IMR-90 (cell line): Measurements from ENCODE around the gene OR7G3. TPM values are rescaled to one million over a fixed set of nuclear protein-coding genes. Genes with fewer than 3 reads are reported as not detected.

ENCODE experiments used
- ATAC-seq: fragments of 200-7000 bp; cut with Tn5 transposase; 2 replicates; pipeline ENCODE4 v1.9.1; 2020; ENCODE audit warnings: low read depth, mild to moderate bottlenecking, moderate library complexity
- Bru-seq: library from RNA; stranded (reverse); fragments of 400-500 nt; gene quantifications from one replicate; lab custom pipeline; 2021; lab: Mats Ljungman, UMichigan
- BruChase-seq, 2 experiments: library from RNA; stranded (reverse); fragments of 400-500 nt; gene quantifications; one replicate each; lab custom pipeline; 2021; lab: Mats Ljungman, UMichigan
- BruUV-seq: library from RNA; stranded (reverse); fragments of 400-500 nt; replicated peaks from 2 replicates; lab custom pipeline; 2021; lab: Mats Ljungman, UMichigan
- CTCF ChIA-PET: fragments of 300-600 bp; formaldehyde crosslinking; extraction: SDS; loops from one replicate; lab custom pipeline; 2021; ENCODE audit warnings: antibody characterized with exemption; lab: Yijun Ruan, JAX
- POLR2A ChIA-PET: fragments of 300-600 bp; sonication (Branson Sonifier 250); formaldehyde crosslinking; loops from one replicate; lab custom pipeline; 2022; ENCODE audit warnings: antibody characterized with exemption; ENCODE audit not compliant: unreplicated experiment; lab: Charles Lee
- DNase-seq: peaks from one replicate; pipeline ENCODE4 v3.0.0; 2013
- H2AFZ ChIP-seq: replicated peaks from 2 replicates; pipeline ENCODE3; 2013; ENCODE audit warnings: low read length, mild to moderate bottlenecking; ENCODE audit not compliant: poor library complexity
- H2AK5ac ChIP-seq: 2 replicates; pipeline ENCODE4 v1.6.1; 2013; ENCODE audit warnings: low read depth, low read length, inconsistent platforms
- H2AK9ac ChIP-seq: replicated peaks from 2 replicates; pipeline ENCODE3; 2013; ENCODE audit warnings: mild to moderate bottlenecking, low read depth, low read length, moderate library complexity; ENCODE audit not compliant: poor library complexity
- H2BK120ac ChIP-seq: 2 replicates; pipeline ENCODE4 v1.6.1; 2013; ENCODE audit warnings: low read depth, low read length, inconsistent platforms
- H2BK15ac ChIP-seq: 3 replicates; pipeline ENCODE4 v1.6.1; 2013; ENCODE audit warnings: low read depth, low read length, inconsistent platforms
- H2BK20ac ChIP-seq: 2 replicates; pipeline ENCODE4 v1.6.1; 2013; ENCODE audit warnings: low read depth, mild to moderate bottlenecking, inconsistent platforms, low read length, moderate library complexity
- H2BK5ac ChIP-seq: 2 replicates; pipeline ENCODE4 v1.6.1; 2013; ENCODE audit warnings: mild to moderate bottlenecking, low read depth, low read length, inconsistent platforms; ENCODE audit not compliant: poor library complexity, severe bottlenecking
- H3K14ac ChIP-seq: replicated peaks from 2 replicates; pipeline ENCODE4 v1.6.1; 2013; ENCODE audit warnings: low read depth, low read length, inconsistent platforms
- H3K18ac ChIP-seq: 2 replicates; pipeline ENCODE4 v1.6.1; 2013; ENCODE audit warnings: low read depth, low read length, control low read depth
- H3K23ac ChIP-seq: 2 replicates; pipeline ENCODE4 v1.6.1; 2013; ENCODE audit warnings: low read depth, low read length, inconsistent platforms
- H3K27ac ChIP-seq: 2 replicates; pipeline ENCODE4 v1.5.1; 2013; ENCODE audit warnings: mild to moderate bottlenecking, control low read depth, low read length; ENCODE audit not compliant: insufficient read depth
- H3K27me3 ChIP-seq: 2 replicates; pipeline ENCODE4 v1.6.1; 2013; ENCODE audit warnings: low read length; ENCODE audit not compliant: control insufficient read depth, insufficient read depth
- H3K36me3 ChIP-seq: 2 replicates; pipeline ENCODE4 v1.6.1; 2013; ENCODE audit warnings: low read length, mixed read lengths; ENCODE audit not compliant: control insufficient read depth, insufficient read depth
- H3K4ac ChIP-seq: 2 replicates; pipeline ENCODE4 v1.6.1; 2013; ENCODE audit warnings: low read depth, low read length, inconsistent platforms
- H3K4me1 ChIP-seq: 2 replicates; pipeline ENCODE4 v1.6.1; 2013; ENCODE audit warnings: low read length, mixed read lengths; ENCODE audit not compliant: control insufficient read depth, insufficient read depth
- H3K4me2 ChIP-seq: 2 replicates; pipeline ENCODE4 v1.6.1; 2013; ENCODE audit warnings: low read depth, mild to moderate bottlenecking, control low read depth, low read length, moderate library complexity
- H3K4me3 ChIP-seq: 2 replicates; pipeline ENCODE4 v1.5.1; 2013; ENCODE audit warnings: low read depth, mild to moderate bottlenecking, control low read depth, low read length, moderate library complexity; ENCODE audit not compliant: insufficient read depth
- H3K56ac ChIP-seq: 2 replicates; pipeline ENCODE4 v1.6.1; 2013; ENCODE audit warnings: low read length, inconsistent platforms; ENCODE audit not compliant: insufficient read depth; ENCODE audit errors: extremely low read depth
- H3K79me1 ChIP-seq, 2 experiments: 2 replicates each; pipeline ENCODE4 v1.6.1; 2013; ENCODE audit warnings: low read length in 2 of 2, inconsistent platforms in 1 of 2, low read depth in 1 of 2
- H3K9ac ChIP-seq: 2 replicates; pipeline ENCODE4 v1.6.1; 2013; ENCODE audit warnings: low read depth, low read length, control low read depth
- H3K9me1 ChIP-seq: 2 replicates; pipeline ENCODE4 v1.6.1; 2013; ENCODE audit warnings: low read length, inconsistent platforms; ENCODE audit not compliant: insufficient read depth
- H3K9me3 ChIP-seq: 2 replicates; pipeline ENCODE4 v1.6.1; 2013; ENCODE audit warnings: low read length; ENCODE audit not compliant: control insufficient read depth, insufficient read depth
- H4K20me1 ChIP-seq: 2 replicates; pipeline ENCODE4 v1.6.1; 2013; ENCODE audit warnings: low read length, inconsistent platforms; ENCODE audit not compliant: insufficient read depth
- H4K5ac ChIP-seq: 2 replicates; pipeline ENCODE4 v1.6.1; 2013; ENCODE audit warnings: mild to moderate bottlenecking, low read depth, low read length, control low read depth
- H4K8ac ChIP-seq, 2 experiments: 2 replicates each; pipeline ENCODE4 v1.6.1; 2013; ENCODE audit warnings: low read depth in 2 of 2, low read length in 2 of 2, control low read depth in 1 of 2, inconsistent platforms in 1 of 2
- H4K91ac ChIP-seq: 2 replicates; pipeline ENCODE4 v1.6.1; 2013; ENCODE audit warnings: low read depth, low read length, inconsistent platforms; ENCODE audit not compliant: insufficient read depth
- BHLHE40 ChIP-seq: fragments of 150-350 bp; IDR thresholded peaks from 2 replicates; pipeline ENCODE4 v1.6.1; 2016; ENCODE audit warnings: mild to moderate bottlenecking, low read depth, low read length
- CHD1 ChIP-seq: IDR thresholded peaks from 2 replicates; pipeline ENCODE4 v1.6.1; 2012; ENCODE audit warnings: low read depth, low read length, improper control_type of control experiment
- RCOR1 ChIP-seq: IDR thresholded peaks from 2 replicates; pipeline ENCODE4 v1.6.1; 2012; ENCODE audit warnings: mild to moderate bottlenecking, low read length, improper control_type of control experiment; ENCODE audit not compliant: insufficient replicate concordance
- WGBS, 2 experiments: methylation state at CpG; one replicate each; pipeline versions ENCODE4 v1.1.5 to v1.1.7; 2013; ENCODE audit warnings: missing lambda C conversion rate in 2 of 2; ENCODE audit not compliant: insufficient read length in 1 of 2; ENCODE audit errors: extremely low coverage in 2 of 2; 5-methylcytosine and 5-hydroxymethylcytosine counted together
- dilution Hi-C: fragments of 300-500 bp; cut with HindIII; formaldehyde crosslinking; loops from one replicate; pipeline ENCODE4 v1.14.3; 2018; ENCODE audit warnings: low sequenced_read_pairs; ENCODE audit not compliant: unreplicated experiment
- in situ Hi-C: fragments of 300-500 bp; cut with MboI; formaldehyde crosslinking; loops from 3 replicates; pipeline ENCODE4 v1.14.3; 2019; ENCODE audit warnings: low sequenced_read_pairs, inconsistent platforms, mixed read lengths
- intact Hi-C: fragments of 100-400 bp; cut with micrococcal nuclease; formaldehyde crosslinking; loops from 2 replicates; pipeline ENCODE4 v1.10.0; 2022
- long read RNA-seq: library from polyadenylated mRNA; unstranded; transcript quantifications from one replicate; pipeline ENCODE4 v2.0.0, GENCODE V29; 2021; ENCODE audit not compliant: unreplicated experiment
- polyA plus RNA-seq, 3 experiments: library from polyadenylated mRNA; depleted of rRNA; stranded (reverse); fragments of >200 nt; gene quantifications; 2 replicates each; pipeline ENCODE4 v1.2.3, GENCODE V29; 2012; ENCODE audit warnings: low replicate concordance in 1 of 3
- total RNA-seq: library from RNA; depleted of rRNA; stranded (reverse); fragments of >200 nt; gene quantifications from 2 replicates; pipeline ENCODE4 v1.2.3, GENCODE V29; 2012; rRNA removed

OR7G3 gene
- total RNA-seq, result not detected in 2 replicates
- not detected in 2 replicates for polyA plus RNA-seq (2012; rRNA removed)
- polyA plus RNA-seq (2012; cell fraction: cytosol; rRNA removed), result not detected in 2 replicates
- polyA plus RNA-seq (2012; cell fraction: nucleus; rRNA removed; ENCODE audit: low replicate concordance), result not detected in 2 replicates
- not detected for Bru-seq, nascent RNA
- not detected for BruChase-seq, experiment 1, labeled RNA remaining after a 6-hour chase
- BruChase-seq, experiment 2, labeled RNA remaining after a 2-hour chase, result not detected
- long read RNA-seq, result 0 reads

- intact Hi-C loops, result no loop called here
- CTCF ChIA-PET, result interaction anchor here (0.5 kb wide), 1 partner anchor 23 kb away, joined by 4 read pairs; no protein-coding TSS in a partner anchor
These were observed at the start of gene OR7G3 for GRCh38 chr19:9126900-9127405. Gene OR7G3, minus strand, starts transcription at chr19:9126950. Its CDS starts 0 bp downstream, at chr19:9126950.

More at GRCh38 chr19:9126900-9127405, at the start of gene OR7G3:
- no TSS peak for BruUV-seq
- Histone ChIP-seq H3K14ac (no peak within 1 kb of the TSS), H3K27ac (no peak within 1 kb of the TSS), H2AK5ac (no peak within 1 kb of the TSS), H3K79me1 (no peaks in the 10 kb centered on the region), H4K8ac (no peak within 1 kb of the TSS), H3K18ac (no peak within 1 kb of the TSS), H3K4me2 (no peak within 1 kb of the TSS), H2BK120ac (no peak within 1 kb of the TSS), H2AK9ac (no peak within 1 kb of the TSS), H3K9me1 (no peaks in the 10 kb centered on the region), H3K9ac (no peak within 1 kb of the TSS), H4K91ac (no peak within 1 kb of the TSS), H2BK5ac (no peak within 1 kb of the TSS), H3K4ac (no peak within 1 kb of the TSS), H2BK20ac (no peak within 1 kb of the TSS), H4K20me1 (no peaks in the 10 kb centered on the region), H3K4me3 (no peak within 1 kb of the TSS), H4K5ac (no peak within 1 kb of the TSS), H3K9me3 (no peaks in the 10 kb centered on the region; the same call in 1 of the 2 replicates), H2BK15ac (no peak within 1 kb of the TSS), H3K27me3 (no peaks in the 10 kb centered on the region), H3K4me1 (no peaks in the 10 kb centered on the region), H2AFZ (no peak within 1 kb of the TSS), H3K36me3 (no peaks in the 10 kb centered on the region), H3K23ac (no peak within 1 kb of the TSS), H3K56ac (no peak within 1 kb of the TSS)
- DNase-seq, result no peak
- ATAC-seq, result no peak
- dilution Hi-C loops, result no loop called here
- no peak for TF ChIP-seq BHLHE40
- no peak for TF ChIP-seq CHD1
- no peak for TF ChIP-seq RCOR1
- POLR2A ChIA-PET, result no interaction called here
- 29% methylated on average over 1 of the region's 1 CpG; no CpG with 5 or more reads in 1 of the 2 experiments for WGBS, 2 experiments
- in situ Hi-C loops, result loop anchor here (25.0 kb wide), 1 partner anchor 935 kb away; no protein-coding TSS in a partner anchor
